Measurements from ENCODE around the gene FADS3. TPM values are rescaled to one million over a fixed set of nuclear protein-coding genes. Genes with fewer than 3 reads are reported as not detected.

FADS3 gene
- total RNA-seq, 1 donor, result 127 TPM

- no peaks in the 10 kb centered on the region for H3K79me2 ChIP-seq (ENCODE audit: insufficient read depth, low read length)
- peaks cover 31% of the 10 kb centered on the region for H3K36me3 ChIP-seq (ENCODE audit: insufficient read depth, low read length)
- H4K20me1 ChIP-seq (ENCODE audit: insufficient read depth, low read length), result no peaks in the 10 kb centered on the region
- DNase-seq (ENCODE audit: insufficient read length, low spot score, missing footprints), result peak; percentile 15
- no peak for TF ChIP-seq CTCF (IDR thresholded peaks at IDR 0.05; ENCODE audit: extremely low read depth, low read depth, low read length)
- H3K4me1 ChIP-seq (ENCODE audit: insufficient read depth, low read length), result no peaks in the 10 kb centered on the region
- no peaks in the 10 kb centered on the region for H3K9me3 ChIP-seq (ENCODE audit: low read depth, low read length)
- no peak overlapping the region for H3K4me2 ChIP-seq (ENCODE audit: insufficient read depth, low read length)
- H3K27me3 ChIP-seq (ENCODE audit: insufficient read depth, low read length), result no peaks in the 10 kb centered on the region
- no peak overlapping the region for H3K27ac ChIP-seq (ENCODE audit: low read depth, low read length)
- no peak overlapping the region for H3K4me3 ChIP-seq (ENCODE audit: insufficient read depth, low read length)
- H2AFZ ChIP-seq (ENCODE audit: low read length), result no peak overlapping the region
Observed at GRCh38 chr11:61850687-61851086, 40.7 kb downstream of the FADS3 start.

- H3K27ac ChIP-seq (ENCODE audit: low read depth, low read length), result no peak overlapping the region
- H3K9me3 ChIP-seq (ENCODE audit: low read depth, low read length), result no peaks in the 10 kb centered on the region
- no peak overlapping the region for H3K4me3 ChIP-seq (ENCODE audit: insufficient read depth, low read length)
- no peaks in the 10 kb centered on the region for H3K4me1 ChIP-seq (ENCODE audit: insufficient read depth, low read length)
- no peak overlapping the region for H2AFZ ChIP-seq (ENCODE audit: low read length)
- no peaks in the 10 kb centered on the region for H3K27me3 ChIP-seq (ENCODE audit: insufficient read depth, low read length)
- H3K36me3 ChIP-seq (ENCODE audit: insufficient read depth, low read length), result peaks cover 23% of the 10 kb centered on the region
- H3K79me2 ChIP-seq (ENCODE audit: insufficient read depth, low read length), result no peaks in the 10 kb centered on the region
- TF ChIP-seq CTCF (IDR thresholded peaks at IDR 0.05; ENCODE audit: extremely low read depth, low read depth, low read length), result no peak
- H3K4me2 ChIP-seq (ENCODE audit: insufficient read depth, low read length), result no peak overlapping the region
- DNase-seq (ENCODE audit: insufficient read length, low spot score, missing footprints), result no peak
- H4K20me1 ChIP-seq (ENCODE audit: insufficient read depth, low read length), result no peaks in the 10 kb centered on the region
Observed at GRCh38 chr11:61848631-61849030, 42.7 kb downstream of the FADS3 start.

DNA sequence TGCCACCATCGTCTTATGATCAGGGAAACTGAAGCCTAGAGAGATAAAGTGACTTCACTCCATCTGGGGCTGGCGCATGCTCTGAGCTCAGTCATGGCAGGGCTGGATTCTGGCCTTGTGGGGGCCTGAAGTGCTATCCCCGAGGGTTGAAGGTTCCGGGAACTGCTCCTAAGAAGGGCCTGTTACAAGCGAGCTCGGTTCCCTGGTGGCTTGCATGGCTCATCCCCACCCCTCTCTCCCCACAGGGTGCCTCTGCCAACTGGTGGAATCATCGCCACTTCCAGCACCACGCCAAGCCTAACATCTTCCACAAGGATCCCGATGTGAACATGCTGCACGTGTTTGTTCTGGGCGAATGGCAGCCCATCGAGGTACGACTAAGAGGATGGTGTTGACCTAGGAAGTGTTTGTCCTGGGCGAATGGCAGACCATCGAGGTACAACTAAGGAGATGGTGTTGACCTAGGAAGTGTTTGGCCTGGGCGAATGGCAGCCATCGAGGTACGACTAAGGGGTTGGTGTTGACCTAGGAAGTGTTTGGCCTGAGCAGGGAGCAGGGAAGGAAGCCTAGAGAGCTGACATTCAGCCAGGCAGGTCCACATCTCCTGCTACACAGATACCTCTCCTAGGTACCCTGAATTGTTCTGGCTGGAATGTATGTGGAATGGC is 43.3 kb downstream of the FADS3 start:
- H2AFZ ChIP-seq (ENCODE audit: low read length), result no peak overlapping the region
- H3K4me3 ChIP-seq (ENCODE audit: insufficient read depth, low read length), result no peak overlapping the region
- no peaks in the 10 kb centered on the region for H3K9me3 ChIP-seq (ENCODE audit: low read depth, low read length)
- TF ChIP-seq CTCF (IDR thresholded peaks at IDR 0.05; ENCODE audit: extremely low read depth, low read depth, low read length), result no peak
- H3K27me3 ChIP-seq (ENCODE audit: insufficient read depth, low read length), result no peaks in the 10 kb centered on the region
- no peaks in the 10 kb centered on the region for H4K20me1 ChIP-seq (ENCODE audit: insufficient read depth, low read length)
- DNase-seq (ENCODE audit: insufficient read length, low spot score, missing footprints), result no peak
- no peak overlapping the region for H3K27ac ChIP-seq (ENCODE audit: low read depth, low read length)
- peaks cover 23% of the 10 kb centered on the region for H3K36me3 ChIP-seq (ENCODE audit: insufficient read depth, low read length)
- H3K4me1 ChIP-seq (ENCODE audit: insufficient read depth, low read length), result no peaks in the 10 kb centered on the region
- no peaks in the 10 kb centered on the region for H3K79me2 ChIP-seq (ENCODE audit: insufficient read depth, low read length)
- no peak overlapping the region for H3K4me2 ChIP-seq (ENCODE audit: insufficient read depth, low read length)

- no peaks in the 10 kb centered on the region for H3K4me1 ChIP-seq (ENCODE audit: insufficient read depth, low read length)
- H3K4me2 ChIP-seq (ENCODE audit: insufficient read depth, low read length), result no peak overlapping the region
- no peak overlapping the region for H3K27ac ChIP-seq (ENCODE audit: low read depth, low read length)
- H2AFZ ChIP-seq (ENCODE audit: low read length), result no peak overlapping the region
- peaks cover 29% of the 10 kb centered on the region for H3K36me3 ChIP-seq (ENCODE audit: insufficient read depth, low read length)
- no peaks in the 10 kb centered on the region for H3K9me3 ChIP-seq (ENCODE audit: low read depth, low read length)
- DNase-seq (ENCODE audit: insufficient read length, low spot score, missing footprints), result no peak
- no peaks in the 10 kb centered on the region for H4K20me1 ChIP-seq (ENCODE audit: insufficient read depth, low read length)
- no peaks in the 10 kb centered on the region for H3K79me2 ChIP-seq (ENCODE audit: insufficient read depth, low read length)
- H3K27me3 ChIP-seq (ENCODE audit: insufficient read depth, low read length), result no peaks in the 10 kb centered on the region
- TF ChIP-seq CTCF (IDR thresholded peaks at IDR 0.05; ENCODE audit: extremely low read depth, low read depth, low read length), result no peak
- no peak overlapping the region for H3K4me3 ChIP-seq (ENCODE audit: insufficient read depth, low read length)
Observed at GRCh38 chr11:61846362-61847020, 44.9 kb downstream of the FADS3 start.

Data from osteoblast (primary cell).